ENCODE results near the gene GRIA4.

The GRIA4 gene

GRCh38 chr11:105609832-105610781, at the start of gene GRIA4:
Gene GRIA4, plus strand, starts transcription at chr11:105610073. Its CDS starts 925 bp downstream, at chr11:105610998.
- DNase-seq = no peak

- DNase-seq = no peak
These were observed 36.8 kb upstream of the GRIA4 start for GRCh38 chr11:105573091-105573490.

GRCh38 chr11:105574974-105575373, 34.9 kb upstream of the GRIA4 start:
- no peak for DNase-seq

- no peak for DNase-seq
These were observed 32.2 kb upstream of the GRIA4 start for GRCh38 chr11:105577641-105578040.

- no peak for DNase-seq
These were observed 30.8 kb upstream of the GRIA4 start for GRCh38 chr11:105579111-105579510.

- no peak for DNase-seq
These were observed 27.4 kb upstream of the GRIA4 start for GRCh38 chr11:105582497-105582896.

GRCh38 chr11:105588001-105588400, 21.9 kb upstream of the GRIA4 start:
- DNase-seq = no peak

DNA sequence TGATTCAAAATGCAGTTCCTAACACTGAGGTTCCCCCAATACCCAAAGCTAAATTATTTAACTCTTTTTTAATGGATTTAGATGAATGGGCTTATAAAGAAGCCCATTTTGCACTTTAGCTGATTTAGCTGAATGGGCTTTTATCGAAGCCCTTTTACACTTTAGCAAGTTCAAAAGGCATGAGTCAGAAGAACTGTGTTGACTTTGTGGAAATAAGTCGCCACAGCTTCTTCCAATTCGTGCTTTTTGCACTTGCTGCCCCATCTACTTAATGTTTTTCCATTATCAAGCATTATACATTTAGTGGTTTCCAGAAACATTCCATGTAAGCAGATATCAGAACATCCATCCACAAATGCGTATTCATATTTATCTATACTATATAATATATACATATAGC, 20.5 kb upstream of the GRIA4 start:
- DNase-seq = no peak

DNA sequence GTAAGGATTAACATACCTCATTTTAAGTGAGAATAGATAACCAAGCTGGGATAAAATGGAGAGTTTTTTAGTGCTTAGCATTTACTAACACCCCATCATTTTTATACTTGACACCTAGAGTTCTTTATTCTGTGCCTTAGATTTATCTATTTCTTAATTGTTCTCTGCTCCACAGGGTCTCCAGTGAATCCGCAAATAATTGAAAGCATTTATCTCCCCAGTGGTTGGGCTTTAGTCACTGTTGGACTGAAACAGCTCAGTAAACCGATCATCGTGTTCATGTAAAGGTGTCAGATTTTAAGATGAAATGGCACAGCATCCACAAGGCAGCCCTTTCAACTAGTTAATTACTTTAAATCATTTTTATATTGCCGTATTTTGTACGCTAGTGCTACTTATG, 17.8 kb upstream of the GRIA4 start:
- no peak for DNase-seq

DNA sequence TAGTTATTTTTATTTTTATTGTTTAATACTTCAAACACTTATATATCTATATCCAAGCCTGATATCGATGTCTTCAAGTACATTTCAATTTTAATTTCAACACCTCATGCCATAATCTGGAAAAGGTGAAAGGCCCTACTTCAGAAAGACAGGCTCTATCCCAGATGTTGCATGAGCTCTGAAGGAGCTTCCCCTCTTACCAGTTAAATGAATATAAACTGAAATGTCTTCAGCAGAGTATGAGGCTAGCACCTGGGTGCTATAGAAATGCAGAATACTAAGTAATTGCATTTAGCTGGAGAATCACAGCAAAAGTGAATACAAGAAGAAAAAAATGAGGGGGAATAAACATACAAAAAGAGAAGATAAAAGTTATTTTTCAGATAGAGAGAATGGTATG, 11.5 kb upstream of the GRIA4 start:
- no peak for DNase-seq

GRCh38 chr11:105603156-105603555, 6.7 kb upstream of the GRIA4 start:
- DNase-seq = no peak

DNA sequence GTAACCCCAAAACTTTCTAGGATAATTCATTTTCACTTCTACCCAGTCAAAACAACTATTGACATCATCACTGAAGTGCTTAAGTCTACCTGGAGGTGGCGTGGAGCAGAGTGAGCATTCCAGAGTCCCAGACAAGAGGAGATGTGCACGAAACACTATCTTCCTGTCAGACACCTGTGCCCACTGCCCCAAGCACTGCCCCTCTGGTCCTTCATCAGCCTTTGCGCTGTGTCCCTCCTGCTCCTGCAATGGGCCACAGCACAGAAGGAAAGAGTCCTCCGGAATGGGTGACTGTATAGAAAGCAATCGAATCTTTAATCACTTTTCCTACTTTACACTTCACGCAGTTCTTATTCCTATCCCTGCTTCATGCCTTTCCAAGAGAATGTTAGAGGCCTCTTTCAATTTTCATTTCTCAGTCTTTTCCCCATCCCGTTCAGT, 512 bp upstream of the GRIA4 start:
- no peak for DNase-seq

GRCh38 chr11:105610871-105611571, 1.1 kb downstream of the GRIA4 start:
- DNase-seq = no peak

GRCh38 chr11:105611572-105612441, 1.9 kb downstream of the GRIA4 start:
- no peak for DNase-seq

DNA sequence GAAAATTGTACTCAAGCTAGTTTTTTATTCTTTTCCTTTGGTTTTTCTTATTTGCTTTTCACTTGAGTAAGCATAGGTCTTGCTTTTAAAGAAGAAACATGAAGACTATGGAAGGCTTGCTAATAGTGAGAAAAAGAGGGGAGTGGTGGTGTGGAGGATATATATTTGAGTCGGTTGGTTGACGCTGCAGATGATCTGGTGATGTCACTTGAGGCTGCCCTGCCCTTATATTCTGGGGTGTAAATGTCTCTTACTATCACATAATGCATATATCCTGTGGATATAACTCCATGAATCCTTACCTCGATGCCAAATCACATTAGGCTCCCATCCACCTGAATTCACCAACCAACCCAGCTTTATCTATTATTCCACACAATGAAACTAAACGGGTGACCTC, 2.9 kb downstream of the GRIA4 start:
- no peak for DNase-seq

GRCh38 chr11:105613183-105613582, 3.3 kb downstream of the GRIA4 start:
- no peak for DNase-seq

DNA sequence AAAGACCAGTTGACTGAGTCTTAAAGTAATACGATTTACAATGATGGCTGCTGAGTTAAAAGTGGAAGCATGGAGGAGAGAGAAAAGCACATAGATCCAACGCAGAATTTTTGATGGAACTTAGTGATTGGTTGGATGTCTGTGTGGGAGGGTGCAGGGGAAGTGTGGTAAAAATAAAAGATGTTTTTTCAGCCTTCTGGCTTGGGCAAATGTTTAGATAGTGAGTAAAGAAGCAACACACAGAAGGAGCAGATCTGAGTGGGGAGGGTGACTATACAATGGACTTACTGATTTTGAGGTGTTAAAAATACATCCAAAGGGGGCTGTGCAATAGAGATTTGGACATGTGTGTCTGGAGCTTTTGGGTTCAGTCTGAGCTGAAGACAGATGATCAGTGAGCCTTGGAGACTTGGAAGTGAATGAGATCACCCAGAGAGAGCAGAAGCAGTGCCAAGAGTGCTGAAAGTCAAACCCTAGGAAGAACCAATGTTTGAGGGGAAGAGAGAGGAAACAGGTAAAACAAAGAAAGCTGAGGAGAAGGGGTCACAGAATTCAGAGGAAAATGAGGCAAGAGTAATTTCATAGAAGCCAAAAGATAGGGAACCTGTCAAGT, 8.6 kb downstream of the GRIA4 start:
- no peak for DNase-seq

DNA sequence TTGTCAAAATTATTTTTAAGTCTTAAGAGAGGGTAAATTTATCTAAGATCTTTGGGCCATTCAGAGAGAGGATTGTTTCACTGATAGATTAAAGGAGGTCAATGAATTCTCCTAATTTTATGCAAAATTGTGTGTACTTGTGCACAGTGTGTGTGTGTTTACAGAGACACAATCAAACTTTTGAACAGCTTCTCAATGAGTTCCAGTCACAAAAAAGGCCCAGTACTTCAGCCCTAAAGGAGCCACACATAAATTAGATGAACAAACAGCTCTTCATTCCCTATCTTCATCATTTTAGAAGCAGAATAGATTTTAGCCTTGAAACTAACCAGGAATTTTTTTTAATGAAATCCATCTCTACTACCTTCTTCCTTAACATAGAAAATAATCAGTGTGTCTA, 9.7 kb downstream of the GRIA4 start:
- DNase-seq = no peak

- no peak for DNase-seq
These were observed 12.1 kb downstream of the GRIA4 start for GRCh38 chr11:105622016-105622415.

DNA sequence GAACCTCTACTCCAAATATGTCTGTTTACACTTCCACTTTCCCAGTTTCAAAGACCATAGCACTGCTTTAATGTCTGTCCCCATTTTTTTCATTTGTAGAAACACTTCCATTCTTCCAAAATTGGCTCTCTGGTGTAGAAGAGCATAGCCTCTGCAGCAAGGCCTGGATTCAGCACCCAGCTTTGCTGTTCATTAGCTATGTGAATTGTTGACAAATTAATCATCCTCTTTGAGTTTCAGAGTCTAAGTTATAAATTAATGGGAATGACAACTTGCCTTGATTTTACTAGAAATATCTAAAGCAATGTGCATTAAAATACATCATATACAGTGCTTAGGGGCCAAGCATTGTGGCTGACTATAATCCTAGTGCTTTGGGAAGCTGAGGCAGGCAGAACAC, 22.4 kb downstream of the GRIA4 start:
- no peak for DNase-seq

DNA sequence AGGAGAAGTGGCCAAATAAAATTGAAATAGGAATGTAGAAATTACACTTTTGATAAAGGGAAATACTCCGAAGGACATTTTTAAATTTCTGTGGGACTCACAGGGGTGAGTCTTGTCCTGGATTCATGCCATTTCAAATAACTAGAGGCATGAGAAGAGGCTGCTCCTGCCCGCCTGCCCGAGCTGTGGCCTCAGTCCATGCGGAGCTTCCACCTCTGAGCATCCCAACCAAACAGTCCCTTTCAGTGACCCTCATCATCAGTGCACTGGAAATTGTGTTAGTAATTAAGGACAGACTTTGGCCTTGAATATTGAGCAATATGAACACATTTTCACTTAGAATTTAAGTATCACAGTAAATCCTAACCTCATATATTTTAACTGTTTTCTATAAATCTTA, 25.6 kb downstream of the GRIA4 start:
- DNase-seq = no peak

- no peak for DNase-seq
These were observed 26.6 kb downstream of the GRIA4 start for GRCh38 chr11:105636496-105636895.

DNA sequence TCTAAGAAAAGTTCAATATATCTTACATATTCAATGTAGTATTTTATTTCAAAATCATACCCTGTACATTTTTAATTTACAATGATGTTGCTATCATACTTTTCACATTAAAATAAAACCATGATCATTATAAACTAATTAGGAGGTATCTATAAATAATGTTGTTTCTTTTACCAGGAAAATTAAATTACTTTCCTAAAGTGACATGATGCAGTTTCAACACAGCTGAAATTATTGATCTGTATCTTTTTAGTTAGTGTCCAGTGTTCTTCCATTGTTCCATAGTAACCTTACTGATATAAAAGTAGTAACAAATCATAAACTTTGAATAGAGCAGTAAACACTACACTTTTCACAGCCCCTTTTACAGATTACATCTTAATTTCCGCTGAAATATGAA, 29.7 kb downstream of the GRIA4 start:
- no peak for DNase-seq
